GM15510 (cell line): Measurements from ENCODE around the gene OS9.

Experiments
- POLR2A ChIP-seq: IDR thresholded peaks from 3 replicates; pipeline ENCODE4 v1.6.1; 2011; ENCODE audit warnings: borderline replicate concordance; ENCODE audit not compliant: insufficient read length; ENCODE audit errors: extremely low read depth

Gene OS9

GRCh38 chr12:57755454-57756372 is 61.8 kb downstream of the OS9 start:
- no peak for TF ChIP-seq POLR2A

DNA sequence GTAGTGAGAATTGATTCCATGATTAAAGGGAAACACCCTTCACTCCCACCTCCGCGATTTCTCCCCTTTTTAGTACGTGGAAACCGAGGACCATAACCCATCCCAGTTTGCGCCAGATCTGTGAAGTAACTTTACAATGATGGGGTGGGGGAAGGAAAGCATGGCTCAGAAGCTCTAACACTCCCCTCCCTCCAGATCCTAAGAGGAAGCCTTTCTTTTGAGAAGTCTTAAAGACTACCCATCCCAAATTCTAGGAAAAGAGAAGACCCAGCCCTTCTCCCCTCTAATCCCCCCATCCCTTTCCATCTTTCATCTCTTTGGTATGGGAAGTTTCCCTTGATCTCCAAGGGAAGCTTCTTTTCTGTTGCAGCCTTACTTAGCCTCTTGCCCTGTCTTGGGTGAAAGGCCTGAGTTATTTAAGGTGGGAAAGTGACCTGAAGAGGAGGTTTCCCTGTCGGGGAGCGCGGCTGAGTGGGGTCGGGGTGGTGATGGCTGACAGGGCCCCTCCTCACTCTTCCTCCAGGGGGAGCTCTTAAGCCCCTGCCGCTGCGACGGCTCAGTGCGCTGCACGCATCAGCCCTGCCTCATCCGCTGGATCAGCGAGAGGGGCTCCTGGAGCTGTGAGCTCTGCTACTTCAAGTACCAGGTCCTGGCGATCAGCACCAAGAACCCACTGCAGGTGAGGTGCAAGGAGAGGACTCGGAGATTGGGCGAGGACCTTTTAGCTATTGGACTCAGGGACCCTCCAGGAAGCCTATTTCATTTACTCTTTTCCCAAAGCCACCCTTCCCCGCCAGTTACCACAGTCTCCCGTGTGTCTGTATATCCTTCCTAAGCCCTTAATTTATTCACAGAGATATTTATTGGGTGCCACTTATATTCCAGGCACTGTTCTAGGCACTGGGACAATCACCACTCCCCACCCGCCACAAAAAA is 62.7 kb downstream of the OS9 start:
- TF ChIP-seq POLR2A: no peak

DNA sequence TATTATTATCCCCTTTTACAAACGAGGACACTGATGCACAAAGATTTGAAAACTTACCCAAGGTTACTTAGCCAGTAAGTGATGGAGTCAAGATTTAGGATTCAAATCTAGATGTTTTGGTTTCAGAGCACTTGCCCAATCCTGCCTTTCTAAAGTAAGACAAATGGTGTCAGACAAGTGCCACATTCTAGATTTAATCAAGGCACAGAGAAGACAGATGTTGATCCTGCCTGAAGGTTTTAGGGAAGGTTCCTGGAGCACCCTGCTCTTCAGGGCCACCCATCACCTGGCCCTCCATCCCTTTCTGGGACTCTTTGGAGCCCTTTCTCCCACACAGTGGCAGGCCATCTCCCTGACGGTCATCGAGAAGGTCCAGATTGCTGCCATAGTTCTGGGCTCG is 63.8 kb downstream of the OS9 start:
- no peak for TF ChIP-seq POLR2A

DNA sequence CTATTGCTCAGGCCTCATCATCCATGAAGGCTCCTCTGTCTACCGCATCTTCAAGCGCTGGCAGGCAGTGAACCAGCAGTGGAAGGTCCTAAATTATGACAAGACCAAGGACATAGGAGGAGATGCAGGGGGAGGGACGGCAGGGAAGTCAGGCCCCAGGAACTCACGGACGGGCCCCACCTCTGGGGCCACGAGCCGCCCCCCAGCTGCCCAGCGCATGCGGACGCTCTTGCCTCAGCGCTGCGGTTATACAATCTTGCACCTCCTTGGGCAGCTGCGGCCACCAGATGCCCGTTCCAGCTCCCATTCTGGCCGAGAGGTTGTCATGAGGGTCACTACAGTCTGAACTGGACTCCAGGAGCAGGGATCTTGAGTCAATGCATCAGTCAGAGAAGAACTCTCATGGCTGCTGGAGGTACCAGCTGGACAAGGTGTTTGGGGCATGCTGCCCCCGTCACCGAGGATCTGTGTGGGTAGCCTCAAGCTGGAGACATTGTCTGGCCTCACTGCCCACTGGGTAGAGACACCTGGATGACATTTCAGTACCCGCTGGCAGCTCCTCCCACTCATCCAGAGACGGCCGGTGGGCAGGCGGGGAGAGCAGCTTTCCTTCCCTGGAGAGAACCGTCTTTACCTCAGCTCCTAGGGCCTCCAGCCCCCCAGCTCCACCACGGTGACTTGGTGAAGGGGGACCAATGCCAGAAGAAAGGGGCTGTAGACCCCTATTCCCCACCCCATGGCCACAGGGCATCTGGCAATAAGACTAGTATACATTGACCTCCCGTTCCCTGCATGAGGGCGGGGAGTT is 64.8 kb downstream of the OS9 start:
- no peak for TF ChIP-seq POLR2A

GRCh38 chr12:57759360-57759980 is 65.5 kb downstream of the OS9 start:
- TF ChIP-seq POLR2A: no peak

DNA sequence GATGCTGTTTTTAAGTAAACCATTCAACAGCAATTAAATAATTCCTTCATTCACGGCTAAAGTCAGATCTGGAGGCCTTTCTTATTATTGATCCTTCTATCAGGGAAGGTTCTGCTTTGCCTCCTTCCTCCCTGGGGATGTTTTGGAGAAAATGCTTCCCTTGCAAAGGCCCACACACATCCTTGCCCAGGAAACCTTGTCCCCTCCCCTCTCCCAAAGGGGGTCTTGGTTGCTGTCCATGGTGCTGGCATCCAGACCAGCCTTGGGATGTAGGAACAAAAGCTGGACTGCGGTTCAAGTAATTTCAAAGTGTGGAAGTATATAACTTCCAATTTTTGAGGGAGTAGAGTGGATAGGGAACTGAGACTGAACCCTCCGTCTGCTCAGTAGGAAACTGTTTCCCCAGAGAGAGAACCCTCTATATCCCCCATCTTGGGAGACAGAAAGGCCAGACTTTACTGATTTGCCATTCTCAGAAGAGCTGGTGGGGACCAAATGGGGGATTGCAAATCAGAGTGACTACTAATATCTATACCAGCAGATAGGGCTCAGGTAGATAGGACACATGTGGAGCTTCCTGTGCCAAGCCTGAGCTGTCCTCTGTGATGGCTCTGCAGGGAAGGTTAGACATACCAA is 66.5 kb downstream of the OS9 start:
- TF ChIP-seq POLR2A: no peak

DNA sequence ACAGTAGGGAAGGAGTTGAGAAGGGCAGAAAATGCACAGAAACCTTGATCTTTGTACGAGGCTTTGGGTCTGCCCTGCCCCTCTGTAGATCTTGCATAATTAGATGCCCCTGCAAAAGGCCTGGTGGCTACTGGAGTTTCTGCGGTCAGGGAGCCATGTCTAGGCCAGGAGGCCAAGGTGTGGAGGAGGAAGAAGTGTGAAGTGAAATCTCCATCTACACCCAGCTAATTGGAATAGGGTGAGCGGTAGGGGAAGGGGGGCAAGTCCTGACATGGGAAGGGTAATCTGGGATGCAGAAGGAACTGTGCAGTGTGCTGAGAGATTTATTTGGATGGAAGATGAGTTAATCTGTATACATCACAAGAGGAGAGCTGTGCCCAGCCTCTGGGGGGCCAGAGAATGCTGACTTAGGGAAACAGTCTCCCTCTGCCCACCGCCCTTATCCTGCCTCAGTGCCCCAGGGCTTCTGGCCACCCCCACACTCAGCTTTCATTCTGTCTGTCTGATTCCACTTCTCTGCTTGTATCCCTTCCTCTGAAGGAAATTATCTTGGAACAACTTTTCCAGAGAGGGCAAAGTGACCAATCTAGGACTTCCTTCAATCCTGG is 67.6 kb downstream of the OS9 start:
- TF ChIP-seq POLR2A: no peak

- TF ChIP-seq POLR2A: no peak
Observed at GRCh38 chr12:57762463-57762862, 68.5 kb downstream of the OS9 start.

DNA sequence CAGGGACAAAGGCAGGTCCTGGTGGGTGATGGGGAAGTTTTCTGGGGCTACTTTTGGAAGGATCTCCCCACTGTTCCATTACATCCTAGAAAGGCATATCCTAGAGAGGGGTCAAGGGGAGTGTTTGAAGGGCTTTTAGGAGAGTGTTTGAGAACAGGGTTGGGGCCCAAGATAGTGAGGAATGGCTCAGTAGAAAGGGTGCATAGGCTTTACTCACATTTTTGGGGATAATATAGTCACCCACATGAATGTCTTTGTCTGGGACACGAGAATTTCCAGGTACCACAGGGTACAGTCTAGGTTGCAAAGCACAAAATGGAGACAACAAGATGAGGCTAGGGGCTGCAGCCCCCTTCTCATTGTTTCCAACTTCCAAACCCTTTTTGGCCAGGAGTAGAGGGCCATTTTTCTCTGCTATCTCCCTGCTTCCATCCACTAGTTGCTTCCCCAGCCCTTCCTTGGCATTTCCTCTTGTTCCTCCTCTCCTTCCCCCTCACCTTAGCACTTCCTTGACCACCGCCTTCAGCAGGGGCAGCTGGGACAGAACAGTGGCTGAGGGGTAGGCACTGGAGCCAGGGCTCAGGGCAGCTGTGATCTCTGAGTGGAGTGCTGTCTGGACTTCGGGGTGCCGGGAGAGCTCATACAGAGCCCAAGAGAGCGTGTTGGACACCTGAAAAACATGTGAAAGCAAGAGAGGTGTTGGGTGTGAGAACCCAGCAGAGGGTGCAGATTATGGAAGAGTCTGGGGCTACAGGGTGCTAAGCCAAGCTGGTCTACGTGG is 70.1 kb downstream of the OS9 start:
- TF ChIP-seq POLR2A: no peak

- no peak for TF ChIP-seq POLR2A
Observed at GRCh38 chr12:57764662-57765002, 70.7 kb downstream of the OS9 start.

DNA sequence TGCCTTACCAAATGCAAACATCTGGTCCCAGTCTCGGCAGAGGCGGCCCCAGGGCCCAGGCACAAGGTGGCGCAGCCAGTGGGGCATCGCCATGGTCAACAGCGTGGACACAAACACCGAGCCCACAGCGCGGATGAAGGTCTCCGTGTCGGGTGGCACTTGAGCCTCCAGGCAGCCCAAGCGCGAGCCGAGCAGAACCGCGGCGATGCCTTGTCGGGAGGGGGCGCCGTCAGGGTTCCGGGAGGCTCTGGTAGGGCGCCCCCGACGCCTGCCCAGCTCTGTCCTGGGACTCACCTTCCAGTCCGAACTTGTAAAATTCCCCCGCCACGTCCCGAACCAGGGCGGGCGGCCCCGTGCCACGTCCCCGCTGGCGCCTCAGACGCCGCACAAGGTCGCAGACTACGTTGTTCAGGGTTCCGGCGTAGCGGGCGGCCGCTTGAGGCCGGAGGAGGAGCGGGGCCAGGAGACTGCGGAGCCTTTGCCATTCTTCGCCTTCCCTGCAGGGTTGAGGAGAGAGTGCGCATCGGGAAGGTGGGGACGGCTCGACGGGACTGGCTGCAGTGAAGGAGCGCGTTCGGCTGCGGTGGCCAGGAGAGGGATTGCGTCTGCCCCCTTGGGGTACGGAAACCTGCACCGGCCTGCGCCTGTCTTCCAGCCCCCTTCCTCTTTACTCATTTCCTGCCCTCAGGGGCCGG is 71.2 kb downstream of the OS9 start:
- no peak for TF ChIP-seq POLR2A

GRCh38 chr12:57765698-57766463 is 71.9 kb downstream of the OS9 start:
- TF ChIP-seq POLR2A: no peak
